KMS-11 (cell line): ENCODE results near the gene CHRNB1.

Experiments used
- H2AFZ ChIP-seq: fragments of 200-600 bp; sonication (generic); 2 replicates; pipeline ENCODE4 v1.6.1; 2016; ENCODE audit warnings: antibody characterized with exemption, mixed run types, low read depth
- H3K27ac ChIP-seq: fragments of 200-600 bp; sonication (generic); 2 replicates; pipeline ENCODE4 v1.6.1; 2016; ENCODE audit warnings: mild to moderate bottlenecking, mixed run types
- H3K27me3 ChIP-seq: fragments of 200-600 bp; sonication (generic); 2 replicates; pipeline ENCODE4 v1.6.1; 2017; ENCODE audit warnings: mild to moderate bottlenecking, low read depth, mixed run types, moderate library complexity; ENCODE audit not compliant: insufficient read depth
- H3K36me3 ChIP-seq: fragments of 200-600 bp; sonication (generic); 2 replicates; pipeline ENCODE4 v1.6.1; 2017; ENCODE audit warnings: mild to moderate bottlenecking, mixed run types; ENCODE audit not compliant: insufficient read depth
- H3K4me1 ChIP-seq: fragments of 200-600 bp; sonication (generic); 2 replicates; pipeline ENCODE4 v1.6.1; 2016; ENCODE audit warnings: mild to moderate bottlenecking, low read depth, mixed run types; ENCODE audit not compliant: poor library complexity, severe bottlenecking
- H3K4me2 ChIP-seq: fragments of 200-600 bp; sonication (generic); 2 replicates; pipeline ENCODE4 v1.7.0; 2016; ENCODE audit warnings: mild to moderate bottlenecking, mixed run types
- H3K4me3 ChIP-seq: fragments of 200-600 bp; sonication (generic); IDR thresholded peaks from 2 replicates; pipeline ENCODE4 v1.6.1; 2017; ENCODE audit warnings: low read depth, low read length, mixed read lengths; ENCODE audit not compliant: insufficient read depth
- H3K79me2 ChIP-seq: fragments of 200-600 bp; sonication (generic); 2 replicates; pipeline ENCODE4 v1.6.1; 2016; ENCODE audit warnings: low read depth, mixed run types; ENCODE audit not compliant: insufficient read depth
- H3K9ac ChIP-seq: fragments of 200-600 bp; sonication (generic); 2 replicates; pipeline ENCODE4 v1.6.1; 2016; ENCODE audit warnings: mild to moderate bottlenecking, mixed run types
- H4K20me1 ChIP-seq: fragments of 200-600 bp; sonication (generic); 2 replicates; pipeline ENCODE4 v1.6.1; 2016; ENCODE audit warnings: mild to moderate bottlenecking, mixed run types; ENCODE audit not compliant: insufficient read depth
- TF ChIP-seq, protein P1 (sequence below): fragments of 200-600 bp; sonication (generic); conservative IDR thresholded peaks from 2 replicates; pipeline ENCODE4 v1.6.1; 2017; ENCODE audit warnings: low read depth, mild to moderate bottlenecking, antibody characterized with exemption, low read length, moderate library complexity, mixed read lengths

Gene CHRNB1

DNA sequence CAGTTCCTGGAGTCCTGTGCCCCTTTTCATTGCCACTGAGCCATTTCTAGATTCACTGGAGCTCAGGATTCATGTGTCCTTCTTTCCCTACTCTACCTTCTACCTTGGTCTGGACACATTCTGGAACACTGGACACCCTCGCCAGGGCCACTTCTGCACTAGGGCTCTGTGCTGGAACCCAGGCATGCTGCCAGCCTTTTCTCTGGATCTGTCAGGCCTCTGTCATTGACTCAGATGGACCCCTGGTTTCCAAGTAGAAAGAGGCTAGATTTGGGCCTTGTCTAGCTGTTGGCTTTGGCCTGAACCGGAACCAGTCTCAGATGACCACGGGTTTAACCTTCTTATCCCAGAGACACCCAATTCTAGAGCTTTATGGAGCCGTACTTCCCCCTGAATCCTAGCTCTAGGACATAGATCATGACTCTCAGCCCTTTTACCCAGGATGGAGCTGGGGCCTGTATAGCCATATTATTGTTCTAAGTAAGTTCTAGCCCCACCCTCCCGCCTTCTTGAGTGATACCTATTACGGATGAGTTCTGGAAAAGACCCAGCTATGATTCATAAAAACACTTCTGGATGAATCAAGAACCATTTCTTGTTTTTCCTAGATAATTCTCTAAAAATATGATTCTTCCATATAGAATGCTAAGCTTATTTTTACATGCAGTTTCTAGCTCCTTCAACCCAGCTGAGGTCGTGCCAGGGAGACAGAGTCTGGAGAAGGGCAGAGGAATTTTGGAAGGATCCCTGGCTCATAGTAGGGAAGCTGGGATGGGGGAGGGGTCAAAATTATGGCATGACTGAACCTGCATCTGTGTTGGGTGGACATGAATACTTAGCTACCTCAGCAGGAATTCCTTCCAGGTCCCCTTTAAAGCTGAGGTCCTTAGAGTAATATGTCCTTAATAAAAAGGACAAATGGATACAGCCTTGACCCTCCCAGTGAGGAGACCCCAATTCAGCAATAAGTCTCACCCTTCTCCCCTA is 1.1 kb upstream of the CHRNB1 start:
- Histone ChIP-seq H2AFZ (no peak overlapping the region), H3K4me2 (no peak overlapping the region), H3K27ac (no peak overlapping the region), H3K79me2 (no peaks in the 10 kb centered on the region), H3K4me3 (no peak overlapping the region), H3K27me3 (no peaks in the 10 kb centered on the region; the same call in 1 of the 2 replicates), H3K9ac (no peak overlapping the region), H3K36me3 (no peaks in the 10 kb centered on the region), H3K4me1 (no peaks in the 10 kb centered on the region), H4K20me1 (no peaks in the 10 kb centered on the region)
- TF ChIP-seq, protein P1, sequence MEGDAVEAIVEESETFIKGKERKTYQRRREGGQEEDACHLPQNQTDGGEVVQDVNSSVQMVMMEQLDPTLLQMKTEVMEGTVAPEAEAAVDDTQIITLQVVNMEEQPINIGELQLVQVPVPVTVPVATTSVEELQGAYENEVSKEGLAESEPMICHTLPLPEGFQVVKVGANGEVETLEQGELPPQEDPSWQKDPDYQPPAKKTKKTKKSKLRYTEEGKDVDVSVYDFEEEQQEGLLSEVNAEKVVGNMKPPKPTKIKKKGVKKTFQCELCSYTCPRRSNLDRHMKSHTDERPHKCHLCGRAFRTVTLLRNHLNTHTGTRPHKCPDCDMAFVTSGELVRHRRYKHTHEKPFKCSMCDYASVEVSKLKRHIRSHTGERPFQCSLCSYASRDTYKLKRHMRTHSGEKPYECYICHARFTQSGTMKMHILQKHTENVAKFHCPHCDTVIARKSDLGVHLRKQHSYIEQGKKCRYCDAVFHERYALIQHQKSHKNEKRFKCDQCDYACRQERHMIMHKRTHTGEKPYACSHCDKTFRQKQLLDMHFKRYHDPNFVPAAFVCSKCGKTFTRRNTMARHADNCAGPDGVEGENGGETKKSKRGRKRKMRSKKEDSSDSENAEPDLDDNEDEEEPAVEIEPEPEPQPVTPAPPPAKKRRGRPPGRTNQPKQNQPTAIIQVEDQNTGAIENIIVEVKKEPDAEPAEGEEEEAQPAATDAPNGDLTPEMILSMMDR = no peak

DNA sequence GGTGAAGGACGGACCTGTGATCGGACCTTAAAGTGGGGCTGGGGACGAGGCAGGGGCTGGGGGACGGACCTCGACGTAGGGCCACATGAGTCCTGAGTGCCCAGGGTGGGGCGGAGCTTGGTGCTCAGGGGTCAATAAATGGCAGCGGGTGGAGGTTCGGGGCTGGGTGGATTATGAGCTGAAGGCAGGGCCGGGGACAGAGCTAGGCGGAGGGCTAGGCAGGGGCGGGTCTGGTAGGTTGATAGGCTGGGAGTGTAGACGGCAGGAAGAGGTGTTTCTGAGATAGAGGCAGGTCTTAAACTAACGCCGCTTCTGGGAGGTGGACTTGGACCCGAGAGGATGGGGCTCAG is 733 bp downstream of the CHRNB1 start:
- Histone ChIP-seq H2AFZ (no peak overlapping the region), H4K20me1 (no peaks in the 10 kb centered on the region), H3K9ac (no peak overlapping the region), H3K36me3 (no peaks in the 10 kb centered on the region), H3K4me3 (no peak overlapping the region), H3K4me1 (no peaks in the 10 kb centered on the region), H3K27ac (no peak overlapping the region), H3K79me2 (no peaks in the 10 kb centered on the region), H3K27me3 (no peaks in the 10 kb centered on the region; the same call in 1 of the 2 replicates), H3K4me2 (no peak overlapping the region)
- TF ChIP-seq, protein P1 = no peak

DNA sequence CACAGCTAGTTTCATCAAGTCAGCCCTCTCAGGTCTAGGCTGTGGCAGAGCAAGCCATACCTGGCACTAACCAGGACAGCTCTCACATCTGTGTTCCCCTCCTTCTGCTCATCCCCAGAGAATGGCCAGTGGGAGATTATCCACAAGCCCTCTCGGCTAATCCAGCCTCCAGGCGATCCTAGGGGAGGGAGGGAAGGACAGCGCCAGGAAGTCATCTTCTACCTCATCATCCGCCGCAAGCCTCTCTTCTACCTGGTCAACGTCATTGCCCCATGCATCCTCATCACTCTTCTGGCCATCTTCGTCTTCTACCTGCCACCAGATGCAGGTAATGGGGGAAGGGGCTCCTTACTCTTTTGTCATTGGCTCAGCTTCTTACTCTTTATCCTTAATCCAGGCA is 3.6 kb downstream of the CHRNB1 start:
- Histone ChIP-seq H3K27me3 (no peaks in the 10 kb centered on the region; the same call in 1 of the 2 replicates), H3K36me3 (no peaks in the 10 kb centered on the region)

DNA sequence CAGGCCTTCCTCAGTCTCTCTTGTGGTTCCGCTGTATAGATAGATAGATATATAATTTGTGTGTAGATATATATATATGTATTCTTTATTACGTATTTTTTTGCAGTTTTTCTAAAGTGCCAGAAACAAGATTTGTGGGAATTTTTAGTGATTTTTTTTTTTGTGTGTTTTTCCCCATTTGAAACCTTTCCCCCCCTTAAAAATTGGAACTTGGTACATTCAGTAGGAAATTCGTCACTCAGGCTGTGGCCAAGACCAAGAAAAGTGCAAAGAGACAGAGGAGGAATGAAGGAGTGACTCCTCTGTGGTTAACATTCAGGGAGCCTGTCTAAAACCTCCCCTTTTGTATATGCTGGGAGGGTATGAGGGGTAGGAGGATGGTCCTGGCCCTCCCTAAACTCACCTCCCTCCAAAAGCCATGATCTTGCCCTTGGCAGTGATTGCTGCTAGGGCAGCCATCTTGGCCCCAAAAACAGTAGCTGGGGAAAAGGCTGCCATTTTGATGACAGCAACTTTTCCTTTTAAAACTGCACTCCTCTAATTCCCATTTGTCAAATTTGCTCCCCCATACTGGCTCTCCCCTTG is 15.2 kb downstream of the CHRNB1 start:
- no peak overlapping the region for H2AFZ ChIP-seq
- no peak overlapping the region for H3K9ac ChIP-seq
- H3K4me3 ChIP-seq = no peak overlapping the region
- no peaks in the 10 kb centered on the region for H3K27me3 ChIP-seq
- no peak overlapping the region for H3K27ac ChIP-seq
- no peaks in the 10 kb centered on the region for H3K36me3 ChIP-seq
- no peaks in the 10 kb centered on the region for H3K4me1 ChIP-seq
- H4K20me1 ChIP-seq = no peaks in the 10 kb centered on the region
- H3K4me2 ChIP-seq = no peak overlapping the region
- TF ChIP-seq, protein P1 = no peak
- no peaks in the 10 kb centered on the region for H3K79me2 ChIP-seq

More for the DNA sequence above, 3.6 kb downstream of the CHRNB1 start:
- no peak overlapping the region for H3K9ac ChIP-seq
- TF ChIP-seq, protein P1 = no peak
- H3K79me2 ChIP-seq = no peaks in the 10 kb centered on the region
- H2AFZ ChIP-seq = no peak overlapping the region
- no peak overlapping the region for H3K27ac ChIP-seq
- no peak overlapping the region for H3K4me3 ChIP-seq
- no peaks in the 10 kb centered on the region for H3K4me1 ChIP-seq
- no peaks in the 10 kb centered on the region for H4K20me1 ChIP-seq
- no peak overlapping the region for H3K4me2 ChIP-seq
